ENCODE data around the gene SUSD4.

The SUSD4 gene

DNA sequence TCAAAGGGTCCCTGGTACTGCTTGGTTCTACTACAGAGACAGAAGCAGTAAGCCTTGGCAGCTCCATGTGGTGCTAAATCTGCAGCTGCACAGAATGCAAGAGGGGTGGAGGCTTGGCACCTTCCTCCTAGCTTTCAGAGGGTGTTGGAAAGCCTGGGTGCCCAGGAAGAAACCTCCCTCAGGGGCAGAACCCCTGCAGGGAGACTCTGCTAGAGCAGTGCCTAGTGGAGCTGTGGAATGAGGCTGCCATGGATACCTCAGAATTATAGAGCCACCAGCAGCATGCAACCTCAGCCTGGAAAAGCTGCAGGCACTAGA, 144.7 kb downstream of the SUSD4 start:
- no peak overlapping the region for H3K4me3 ChIP-seq (ENCODE audit: low read depth, low read length)
- TF ChIP-seq, protein P1, sequence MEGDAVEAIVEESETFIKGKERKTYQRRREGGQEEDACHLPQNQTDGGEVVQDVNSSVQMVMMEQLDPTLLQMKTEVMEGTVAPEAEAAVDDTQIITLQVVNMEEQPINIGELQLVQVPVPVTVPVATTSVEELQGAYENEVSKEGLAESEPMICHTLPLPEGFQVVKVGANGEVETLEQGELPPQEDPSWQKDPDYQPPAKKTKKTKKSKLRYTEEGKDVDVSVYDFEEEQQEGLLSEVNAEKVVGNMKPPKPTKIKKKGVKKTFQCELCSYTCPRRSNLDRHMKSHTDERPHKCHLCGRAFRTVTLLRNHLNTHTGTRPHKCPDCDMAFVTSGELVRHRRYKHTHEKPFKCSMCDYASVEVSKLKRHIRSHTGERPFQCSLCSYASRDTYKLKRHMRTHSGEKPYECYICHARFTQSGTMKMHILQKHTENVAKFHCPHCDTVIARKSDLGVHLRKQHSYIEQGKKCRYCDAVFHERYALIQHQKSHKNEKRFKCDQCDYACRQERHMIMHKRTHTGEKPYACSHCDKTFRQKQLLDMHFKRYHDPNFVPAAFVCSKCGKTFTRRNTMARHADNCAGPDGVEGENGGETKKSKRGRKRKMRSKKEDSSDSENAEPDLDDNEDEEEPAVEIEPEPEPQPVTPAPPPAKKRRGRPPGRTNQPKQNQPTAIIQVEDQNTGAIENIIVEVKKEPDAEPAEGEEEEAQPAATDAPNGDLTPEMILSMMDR (IDR thresholded peaks at IDR 0.05; ENCODE audit: insufficient read depth, low read length, missing control alignments), result no peak
- POLR2A ChIA-PET, result no interaction called here
- no peak for DNase-seq (ENCODE audit: low read depth, low spot score)
- CTCF ChIA-PET, result interaction anchor here (1.4 kb wide), 1 partner anchor 23 kb away, joined by 3 read pairs; no protein-coding TSS in a partner anchor

DNA sequence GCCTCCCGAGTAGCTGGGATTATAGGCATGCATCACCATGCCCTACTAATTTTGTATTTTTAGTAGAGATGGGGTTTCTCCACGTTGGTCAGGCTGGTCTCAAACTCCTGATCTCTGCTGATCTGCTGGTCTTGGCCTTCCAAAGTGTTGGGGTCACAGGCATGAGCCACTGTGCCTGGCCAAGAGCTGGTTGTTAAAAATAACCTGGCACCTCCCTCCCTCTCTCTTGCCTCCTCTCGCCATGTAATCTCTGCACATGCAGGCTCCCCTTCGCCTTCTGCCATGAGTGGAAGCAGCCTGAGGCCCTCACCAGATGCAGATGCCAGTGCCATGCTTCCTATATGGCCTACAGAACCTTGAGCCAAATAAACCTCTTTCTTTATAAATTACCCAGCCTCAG, 146.2 kb downstream of the SUSD4 start:
- no peak overlapping the region for H3K4me3 ChIP-seq (ENCODE audit: low read depth, low read length)
- DNase-seq (ENCODE audit: low read depth, low spot score), result no peak
- CTCF ChIA-PET, result no interaction called here
- TF ChIP-seq, protein P1 (IDR thresholded peaks at IDR 0.05; ENCODE audit: insufficient read depth, low read length, missing control alignments), result no peak
- POLR2A ChIA-PET, result no interaction called here

GRCh38 chr1:223216531-223217205, 147.3 kb downstream of the SUSD4 start:
- TF ChIP-seq, protein P1 (IDR thresholded peaks at IDR 0.05; ENCODE audit: insufficient read depth, low read length, missing control alignments), result no peak
- ChIA-PET CTCF (no interaction called here), POLR2A (no interaction called here)
- no peak for DNase-seq (ENCODE audit: low read depth, low spot score)
- H3K4me3 ChIP-seq (ENCODE audit: low read depth, low read length), result no peak overlapping the region

GRCh38 chr1:223216074-223216473, 147.9 kb downstream of the SUSD4 start:
- DNase-seq (ENCODE audit: low read depth, low spot score), result no peak
- ChIA-PET POLR2A (no interaction called here), CTCF (no interaction called here)
- no peak overlapping the region for H3K4me3 ChIP-seq (ENCODE audit: low read depth, low read length)
- TF ChIP-seq, protein P1 (IDR thresholded peaks at IDR 0.05; ENCODE audit: insufficient read depth, low read length, missing control alignments), result no peak

DNA sequence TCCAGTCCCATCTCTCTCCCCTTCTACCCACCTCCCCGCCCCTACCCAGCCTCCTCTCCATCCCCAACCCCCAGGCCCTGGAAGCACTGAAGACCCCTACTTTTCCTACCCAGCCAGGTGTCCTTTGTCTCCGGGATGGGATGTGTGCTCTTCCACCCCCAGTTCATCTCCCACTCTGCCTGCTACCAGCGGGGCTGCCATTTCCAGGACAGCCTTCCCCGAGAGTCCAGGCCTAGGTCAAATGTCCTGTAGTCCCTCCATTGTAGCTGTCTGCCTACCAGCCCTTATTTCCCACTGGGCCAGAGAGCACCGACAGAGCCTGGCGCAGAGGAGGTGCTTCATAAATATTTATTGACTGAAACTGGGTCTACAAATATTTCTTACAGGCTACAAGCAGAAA, 148.9 kb downstream of the SUSD4 start:
- CTCF ChIA-PET, result no interaction called here
- POLR2A ChIA-PET, result no interaction called here
- DNase-seq (ENCODE audit: low read depth, low spot score), result no peak
- no peak overlapping the region for H3K4me3 ChIP-seq (ENCODE audit: low read depth, low read length)
- TF ChIP-seq, protein P1 (IDR thresholded peaks at IDR 0.05; ENCODE audit: insufficient read depth, low read length, missing control alignments), result no peak

DNA sequence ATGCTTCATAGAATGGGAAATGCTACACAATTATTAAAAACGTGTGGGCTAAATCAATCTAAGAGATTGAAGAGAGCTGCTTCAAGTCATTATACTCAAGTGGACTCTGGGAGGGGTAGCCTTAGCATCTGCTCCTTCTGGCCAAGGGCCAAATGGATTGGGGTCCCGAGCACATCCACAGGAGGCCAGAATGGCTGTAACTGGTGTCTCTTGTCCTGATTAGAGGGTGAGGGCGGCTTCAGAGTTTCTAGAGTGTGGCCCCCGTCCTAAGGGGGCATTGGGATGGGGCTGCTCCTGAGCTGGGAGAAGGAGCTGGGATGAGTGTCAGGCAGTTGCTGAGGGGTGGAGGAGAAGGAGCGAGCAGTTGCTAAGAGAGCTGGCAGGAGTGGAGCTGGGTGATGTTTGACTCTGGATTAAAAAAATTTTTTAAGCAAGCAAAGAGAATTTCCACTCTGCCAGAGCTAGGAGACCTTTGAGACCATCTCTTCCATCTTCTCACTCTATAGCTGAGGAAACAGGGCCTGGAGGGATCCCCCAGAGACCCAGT, 149.6 kb downstream of the SUSD4 start:
- no peak overlapping the region for H3K4me3 ChIP-seq (ENCODE audit: low read depth, low read length)
- POLR2A ChIA-PET, result no interaction called here
- DNase-seq (ENCODE audit: low read depth, low spot score), result no peak
- TF ChIP-seq, protein P1 (IDR thresholded peaks at IDR 0.05; ENCODE audit: insufficient read depth, low read length, missing control alignments), result no peak
- CTCF ChIA-PET, result interaction anchor here (0.7 kb wide), 1 partner anchor 13 kb away, joined by 3 read pairs; no protein-coding TSS in a partner anchor

Measured in AG04449 (cell line).